ENCODE results near the gene HYKK.
A peak's percentile ranks its signal among the peaks of the same experiment; 100 is the strongest.

- no peak for TF ChIP-seq PATZ1 (CRISPR knock-in tag; IDR thresholded peaks at IDR 0.05; ENCODE audit: borderline replicate concordance)
- TF ChIP-seq RARB (CRISPR knock-in tag; IDR thresholded peaks at IDR 0.05): no peak
- TF ChIP-seq PPARA (CRISPR knock-in tag; IDR thresholded peaks at IDR 0.05; ENCODE audit: borderline replicate concordance): no peak
- TF ChIP-seq GLIS3 (CRISPR knock-in tag; IDR thresholded peaks at IDR 0.05): no peak
- TF ChIP-seq ARNTL (CRISPR knock-in tag; IDR thresholded peaks at IDR 0.05; ENCODE audit: borderline replicate concordance, low read depth): no peak
- TF ChIP-seq TCF4 (CRISPR knock-in tag; IDR thresholded peaks at IDR 0.05; ENCODE audit: borderline replicate concordance): no peak
- TF ChIP-seq ZC3H10 (CRISPR knock-in tag; IDR thresholded peaks at IDR 0.05): no peak
- TF ChIP-seq CSDC2 (CRISPR knock-in tag; IDR thresholded peaks at IDR 0.05): no peak
- no peak for TF ChIP-seq TOX (CRISPR knock-in tag; IDR thresholded peaks at IDR 0.05; ENCODE audit: borderline replicate concordance)
- TF ChIP-seq ZNF565 (CRISPR knock-in tag; conservative IDR thresholded peaks at IDR 0.05; ENCODE audit: low read depth): no peak
- TF ChIP-seq POU6F1 (CRISPR knock-in tag; IDR thresholded peaks at IDR 0.05; ENCODE audit: borderline replicate concordance, low read depth): 0 out of 2 replicates have a peak, but pooled peaks have one; percentile 31
- no peak for TF ChIP-seq ZFP3 (CRISPR knock-in tag; IDR thresholded peaks at IDR 0.05)
- no peak for TF ChIP-seq TSHZ2 (CRISPR knock-in tag; IDR thresholded peaks at IDR 0.05)
These were observed at the start of gene HYKK for GRCh38 chr15:78506971-78507830.

All from SK-N-SH treated with all-trans-retinoic acid at 6 μM for 48 hours (cell line).